Dedifferentiated amniotic fluid mesenchymal stem cell (primary cell): ENCODE measurements around the gene OXTR.
"Not testable (repeated sequence)": the region's sequence is repeated elsewhere in the genome, so short reads cannot be mapped to it uniquely, and the experiment has no call there.

Experiments
- DNase-seq: peaks from one replicate; pipeline ENCODE4 v3.0.0-alpha.2; 2016; ENCODE audit errors: extremely low spot score

The OXTR gene

GRCh38 chr3:8741581-8742261 lies 27.7 kb downstream of the OXTR start:
- peak; percentile 55 for DNase-seq

- DNase-seq = peak; percentile 23
Measured at GRCh38 chr3:8739757-8740504, 29.5 kb downstream of the OXTR start.

- DNase-seq = no peak
Measured at GRCh38 chr3:8738639-8739038, 30.8 kb downstream of the OXTR start.

GRCh38 chr3:8737823-8738222 lies 31.6 kb downstream of the OXTR start:
- DNase-seq = no peak

- no peak for DNase-seq
Measured at GRCh38 chr3:8737301-8737700, 32.1 kb downstream of the OXTR start.

GRCh38 chr3:8736436-8736835 lies 33.0 kb downstream of the OXTR start:
- no peak for DNase-seq

- DNase-seq = no peak
Measured at GRCh38 chr3:8734908-8735307, 34.5 kb downstream of the OXTR start.

GRCh38 chr3:8734137-8734878 lies 35.1 kb downstream of the OXTR start:
- DNase-seq = no peak

GRCh38 chr3:8733332-8734094 lies 35.9 kb downstream of the OXTR start, which contains the start of gene CAV3:
CAV3 (plus strand) TSS chr3:8733802; CDS start chr3:8733877, 75 bp downstream.
- peak; percentile 33 for DNase-seq

GRCh38 chr3:8732413-8732812 lies 37.0 kb downstream of the OXTR start:
- no peak for DNase-seq

GRCh38 chr3:8730656-8731055 lies 38.8 kb downstream of the OXTR start:
- no peak for DNase-seq

GRCh38 chr3:8729479-8729878 lies 39.9 kb downstream of the OXTR start:
- no peak for DNase-seq

- no peak for DNase-seq
Measured at GRCh38 chr3:8727605-8728512, 41.6 kb downstream of the OXTR start.

- no peak for DNase-seq
Measured at GRCh38 chr3:8724108-8724752, 45.2 kb downstream of the OXTR start.

GRCh38 chr3:8723612-8724011 lies 45.8 kb downstream of the OXTR start:
- DNase-seq = no peak

- DNase-seq = no peak
Measured at GRCh38 chr3:8722808-8723207, 46.6 kb downstream of the OXTR start.

GRCh38 chr3:8715757-8716156 lies 53.7 kb downstream of the OXTR start:
- DNase-seq = not testable (repeated sequence)

- no peak for DNase-seq
Measured at GRCh38 chr3:8713901-8714759, 55.3 kb downstream of the OXTR start.

- no peak for DNase-seq
Measured at GRCh38 chr3:8712908-8713255, 56.5 kb downstream of the OXTR start.
